ENCODE results near the gene OAT. TPM values are rescaled to one million over a fixed set of nuclear protein-coding genes. Genes with fewer than 3 reads are reported as not detected.

Gene OAT
- total RNA-seq, 1 experiment from 2014 or later, result 67.9 TPM

- H2BK12ac ChIP-seq (ENCODE audit: insufficient read length, low read depth, low read length), result no peak overlapping the region
- H3K4ac ChIP-seq (ENCODE audit: low read depth, low read length), result no peak overlapping the region
- H2BK120ac ChIP-seq (ENCODE audit: low read depth, low read length, poor library complexity, severe bottlenecking), result no peak overlapping the region
- H3K56ac ChIP-seq (ENCODE audit: insufficient read length, low read depth, low read length), result no peak overlapping the region
- TF ChIP-seq, protein P1, sequence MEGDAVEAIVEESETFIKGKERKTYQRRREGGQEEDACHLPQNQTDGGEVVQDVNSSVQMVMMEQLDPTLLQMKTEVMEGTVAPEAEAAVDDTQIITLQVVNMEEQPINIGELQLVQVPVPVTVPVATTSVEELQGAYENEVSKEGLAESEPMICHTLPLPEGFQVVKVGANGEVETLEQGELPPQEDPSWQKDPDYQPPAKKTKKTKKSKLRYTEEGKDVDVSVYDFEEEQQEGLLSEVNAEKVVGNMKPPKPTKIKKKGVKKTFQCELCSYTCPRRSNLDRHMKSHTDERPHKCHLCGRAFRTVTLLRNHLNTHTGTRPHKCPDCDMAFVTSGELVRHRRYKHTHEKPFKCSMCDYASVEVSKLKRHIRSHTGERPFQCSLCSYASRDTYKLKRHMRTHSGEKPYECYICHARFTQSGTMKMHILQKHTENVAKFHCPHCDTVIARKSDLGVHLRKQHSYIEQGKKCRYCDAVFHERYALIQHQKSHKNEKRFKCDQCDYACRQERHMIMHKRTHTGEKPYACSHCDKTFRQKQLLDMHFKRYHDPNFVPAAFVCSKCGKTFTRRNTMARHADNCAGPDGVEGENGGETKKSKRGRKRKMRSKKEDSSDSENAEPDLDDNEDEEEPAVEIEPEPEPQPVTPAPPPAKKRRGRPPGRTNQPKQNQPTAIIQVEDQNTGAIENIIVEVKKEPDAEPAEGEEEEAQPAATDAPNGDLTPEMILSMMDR (conservative IDR thresholded peaks at IDR 0.05), result no peak
- H2AK5ac ChIP-seq (ENCODE audit: insufficient read length, low read length), result no peak overlapping the region
- no peaks in the 10 kb centered on the region for H3K4me1 ChIP-seq (ENCODE audit: insufficient read depth, low read length)
- no peaks in the 10 kb centered on the region for H3K23me2 ChIP-seq (ENCODE audit: insufficient read length, low read depth, low read length, poor library complexity, severe bottlenecking)
- H3K18ac ChIP-seq (ENCODE audit: insufficient read length, low read depth, low read length), result no peak overlapping the region
- H3K4me1 Mint-ChIP-seq, result peaks cover 5 to 15% of the 10 kb centered on the region in 2 experiments
- H3K79me2 ChIP-seq (ENCODE audit: insufficient read depth, low read length), result no peaks in the 10 kb centered on the region
- H3K4me3 Mint-ChIP-seq, result no peak overlapping the region
- no peak overlapping the region for H3K23ac ChIP-seq (ENCODE audit: insufficient read length, low read depth, low read length)
- no peak overlapping the region for H3K4me2 ChIP-seq (ENCODE audit: insufficient read depth, insufficient read length, low read length)
- DNase-seq, result peak; percentile 12
- no peaks in the 10 kb centered on the region for H3K27me3 ChIP-seq (ENCODE audit: insufficient read depth, low read length)
- no peak overlapping the region for H2BK15ac ChIP-seq (ENCODE audit: low read depth, low read length)
- no CpG with 5 or more reads among the region's 8 CpGs for WGBS (ENCODE audit: extremely low coverage, insufficient read length, low lambda C conversion rate)
- no peak overlapping the region for H3K14ac ChIP-seq (ENCODE audit: insufficient read depth, low read length)
- H3K36me3 Mint-ChIP-seq (ENCODE audit: insufficient read depth in 1 of 3, low read depth in 3 of 3), result no peaks in the 10 kb centered on the region
- no peak overlapping the region for H2BK20ac ChIP-seq (ENCODE audit: low read depth, low read length, poor library complexity, severe bottlenecking)
- no peak overlapping the region for H4K5ac ChIP-seq (ENCODE audit: insufficient read length, low read depth, low read length)
- H3K27me3 Mint-ChIP-seq (ENCODE audit: low read depth), result peaks cover 3% of the 10 kb centered on the region
- H4K20me1 ChIP-seq (ENCODE audit: control insufficient read depth, insufficient read depth, insufficient read length), result no peaks in the 10 kb centered on the region
- H3K27ac ChIP-seq (ENCODE audit: insufficient read length, low read depth, low read length), result no peak overlapping the region
- no peak overlapping the region for H4K91ac ChIP-seq (ENCODE audit: insufficient read length, low read depth, low read length)
- no peak overlapping the region for H4K8ac ChIP-seq (replicated peaks; ENCODE audit: insufficient read length, low read depth, low read length)
- H3K9ac ChIP-seq (ENCODE audit: extremely low read depth, insufficient read length, low read length), result no peak overlapping the region
- no peak overlapping the region for H3K27ac Mint-ChIP-seq
- H3K9me3 Mint-ChIP-seq, result no peaks in the 10 kb centered on the region
- no peak overlapping the region for H2BK5ac ChIP-seq (ENCODE audit: insufficient read length, low read length)
- H3K79me1 ChIP-seq (ENCODE audit: insufficient read depth, low read depth, low read length, poor library complexity, severe bottlenecking), result no peaks in the 10 kb centered on the region
- no peaks in the 10 kb centered on the region for H3K9me3 ChIP-seq (ENCODE audit: control insufficient read depth, low read depth, low read length)
- no peak overlapping the region for H3T11ph ChIP-seq (ENCODE audit: low read length)
- no peak overlapping the region for H2AFZ ChIP-seq (ENCODE audit: low read length)
Measured at GRCh38 chr10:124348801-124349200, 69.9 kb downstream of the OAT start.
